Endothelial cell of umbilical vein (primary cell): ENCODE measurements around the gene LMTK3.

ENCODE experiments used
- CTCF ChIP-seq, 2 donors: IDR thresholded peaks; 1 replicate in 1 of 2; 2 replicates in 1 of 2; pipeline ENCODE4 v1.5.1; 2011; ENCODE audit warnings: low read length in 2 of 2, mild to moderate bottlenecking in 2 of 2, moderate library complexity in 2 of 2, control low read depth in 1 of 2, inconsistent platforms in 1 of 2, low read depth in 1 of 2; ENCODE audit not compliant: insufficient read depth in 1 of 2; ENCODE audit errors: extremely low read depth in 1 of 2
- GATA2 ChIP-seq: IDR thresholded peaks from 2 replicates; pipeline ENCODE4 v1.7.0; 2011; ENCODE audit warnings: low read depth, mild to moderate bottlenecking, moderate library complexity, mixed read lengths, low read length; ENCODE audit not compliant: insufficient read length, insufficient read depth
- MAX ChIP-seq: IDR thresholded peaks from 2 replicates; pipeline ENCODE4 v1.6.1; 2011; ENCODE audit not compliant: insufficient read depth, insufficient read length
- MYC ChIP-seq: IDR thresholded peaks from one replicate; pipeline ENCODE4 v1.6.1; 2011; ENCODE audit warnings: mild to moderate bottlenecking, low read depth, low read length
- POLR2A ChIP-seq: IDR thresholded peaks from 2 replicates; pipeline ENCODE4 v1.6.1; 2012; ENCODE audit warnings: low read depth, mild to moderate bottlenecking, control low read depth, low read length
- POLR2AphosphoS5 ChIP-seq: IDR thresholded peaks from 2 replicates; pipeline ENCODE4 v1.6.1; 2012; ENCODE audit warnings: low read depth, mild to moderate bottlenecking, control low read depth, low read length, moderate library complexity; ENCODE audit not compliant: insufficient read depth

GRCh38 chr19:48448563-48448962, 63.1 kb downstream of the LMTK3 start:
- no peak for TF ChIP-seq MYC
- TF ChIP-seq CTCF (IDR thresholded peaks at IDR 0.05; ENCODE audit: extremely low read depth in 1 of 2, insufficient read depth in 1 of 2, low read depth in 1 of 2, low read length in 2 of 2) = no peak
- no peak for TF ChIP-seq POLR2AphosphoS5
- no peak for TF ChIP-seq POLR2A
- TF ChIP-seq MAX = no peak
- no peak for TF ChIP-seq GATA2
